ENCODE measurements around the gene NDUFB10.

NDUFB10 gene

DNA sequence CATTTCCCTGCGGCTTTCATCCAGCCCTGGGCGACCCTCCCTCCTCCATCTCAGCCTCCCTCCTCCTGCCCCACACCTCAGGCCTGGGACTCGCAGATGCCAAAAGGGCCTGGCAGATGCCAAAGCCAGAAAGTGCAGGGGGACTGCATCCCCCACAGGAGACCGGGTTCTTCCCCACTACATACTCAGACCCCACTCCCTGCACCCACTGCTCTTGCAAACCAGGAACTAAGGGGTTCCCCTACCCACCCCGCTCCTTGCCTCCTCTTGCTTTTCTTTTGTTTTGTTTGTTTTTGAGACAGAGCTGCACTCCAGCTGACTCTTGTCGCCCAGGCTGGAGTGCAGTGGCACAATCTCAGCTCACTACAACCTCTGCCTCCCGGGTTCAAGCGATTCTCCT, 44.4 kb upstream of the NDUFB10 start:
- DNase-seq (ENCODE audit: low read depth, low spot score) = no peak
- Histone ChIP-seq H3K36me3 (ENCODE audit: insufficient read depth, insufficient read length, low read length) (no peaks in the 10 kb centered on the region), H3K9ac (ENCODE audit: insufficient read length, low read depth) (peak overlapping the region; percentile 24), H3K27me3 (ENCODE audit: insufficient read depth, insufficient read length) (peaks cover 32% of the 10 kb centered on the region), H3K9me3 (ENCODE audit: insufficient read depth, low read length) (no peaks in the 10 kb centered on the region), H3K4me3 (ENCODE audit: insufficient read length, low read depth) (no peak overlapping the region), H3K4me1 (ENCODE audit: insufficient read depth, insufficient read length) (peaks cover 45% of the 10 kb centered on the region)
- TF ChIP-seq YY1 (IDR thresholded peaks at IDR 0.05; ENCODE audit: insufficient read depth, insufficient read length) (no peak), ZNF274 (IDR thresholded peaks at IDR 0.05; ENCODE audit: low read depth, low read length) (no peak), SUZ12 (IDR thresholded peaks at IDR 0.05; ENCODE audit: extremely low read depth, insufficient read depth, insufficient read length) (no peak)

DNA sequence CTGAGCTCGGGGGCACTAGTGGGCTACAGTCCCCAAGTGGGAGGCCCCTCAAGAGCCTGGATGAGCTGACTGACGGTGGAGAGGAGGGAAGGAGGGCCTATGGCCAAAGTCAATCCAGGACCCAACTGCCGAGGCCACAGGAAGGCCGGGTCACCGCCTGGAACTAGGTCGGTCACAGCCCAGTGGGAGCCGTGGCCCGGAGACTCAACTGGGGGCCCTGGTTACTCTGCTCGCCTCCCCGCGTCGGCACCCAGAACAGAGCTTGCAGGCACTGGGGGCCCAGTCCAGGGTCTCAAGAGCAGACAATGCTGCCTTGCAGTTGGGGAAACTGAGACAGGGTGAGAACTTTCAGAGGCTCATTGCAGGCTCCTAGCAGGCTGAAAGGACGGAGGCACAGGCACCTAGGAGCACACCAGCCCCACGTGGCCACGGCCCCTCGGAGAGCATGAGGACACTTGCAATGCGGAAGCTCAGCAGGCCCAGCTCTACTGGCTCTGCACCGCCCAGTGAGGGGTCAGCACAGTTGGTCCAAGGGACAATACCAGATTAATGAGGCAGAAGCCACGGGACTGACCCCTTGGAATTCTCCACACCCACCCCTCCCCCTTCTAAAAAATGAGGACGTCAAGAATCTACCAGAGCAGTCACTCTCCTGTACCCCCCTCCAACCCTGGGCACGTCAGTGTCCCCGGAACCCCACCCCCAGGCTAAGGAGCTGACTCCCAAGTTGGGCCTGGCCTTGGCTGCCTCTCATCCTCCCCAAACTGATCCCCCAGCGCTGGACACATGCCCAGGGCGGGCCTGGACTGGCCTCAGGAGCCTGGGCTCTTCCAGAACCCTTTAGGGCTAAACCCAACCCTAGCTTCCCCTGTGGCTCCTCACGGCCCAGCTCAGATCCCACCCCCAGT, 43.4 kb upstream of the NDUFB10 start:
- Histone ChIP-seq H3K4me1 (ENCODE audit: insufficient read depth, insufficient read length) (peaks cover 46% of the 10 kb centered on the region), H3K4me3 (ENCODE audit: insufficient read length, low read depth) (no peak overlapping the region), H3K36me3 (ENCODE audit: insufficient read depth, insufficient read length, low read length) (no peaks in the 10 kb centered on the region), H3K9ac (ENCODE audit: insufficient read length, low read depth) (no peak overlapping the region), H3K27me3 (ENCODE audit: insufficient read depth, insufficient read length) (peaks cover 42% of the 10 kb centered on the region), H3K9me3 (ENCODE audit: insufficient read depth, low read length) (no peaks in the 10 kb centered on the region)
- TF ChIP-seq SUZ12 (IDR thresholded peaks at IDR 0.05; ENCODE audit: extremely low read depth, insufficient read depth, insufficient read length) = no peak
- no peak for TF ChIP-seq YY1 (IDR thresholded peaks at IDR 0.05; ENCODE audit: insufficient read depth, insufficient read length)
- no peak for TF ChIP-seq ZNF274 (IDR thresholded peaks at IDR 0.05; ENCODE audit: low read depth, low read length)
- DNase-seq (ENCODE audit: low read depth, low spot score) = no peak

DNA sequence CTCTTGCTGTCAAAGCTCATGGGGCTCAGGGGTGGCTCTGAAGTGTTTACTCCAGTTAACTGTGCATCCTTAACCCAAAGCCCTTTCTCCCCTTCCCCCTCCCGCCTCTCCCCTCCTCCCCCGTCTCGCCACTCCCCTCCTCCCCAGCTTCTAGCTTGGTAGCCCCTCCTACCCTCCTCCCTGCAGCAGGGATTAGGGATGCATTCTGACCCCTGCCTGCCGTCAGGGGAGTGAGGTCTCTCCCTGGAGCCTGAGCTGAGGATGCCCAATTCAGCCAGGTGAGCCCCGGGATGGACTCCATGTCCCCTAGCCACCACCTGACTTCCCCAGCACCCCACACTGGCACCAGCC, 42.7 kb upstream of the NDUFB10 start:
- Histone ChIP-seq H3K4me3 (ENCODE audit: insufficient read length, low read depth) (no peak overlapping the region), H3K27me3 (ENCODE audit: insufficient read depth, insufficient read length) (peaks cover 49% of the 10 kb centered on the region), H3K9ac (ENCODE audit: insufficient read length, low read depth) (no peak overlapping the region), H3K9me3 (ENCODE audit: insufficient read depth, low read length) (no peaks in the 10 kb centered on the region), H3K36me3 (ENCODE audit: insufficient read depth, insufficient read length, low read length) (no peaks in the 10 kb centered on the region), H3K4me1 (ENCODE audit: insufficient read depth, insufficient read length) (peaks cover 46% of the 10 kb centered on the region)
- TF ChIP-seq SUZ12 (IDR thresholded peaks at IDR 0.05; ENCODE audit: extremely low read depth, insufficient read depth, insufficient read length) = no peak
- TF ChIP-seq ZNF274 (IDR thresholded peaks at IDR 0.05; ENCODE audit: low read depth, low read length) = no peak
- TF ChIP-seq YY1 (IDR thresholded peaks at IDR 0.05; ENCODE audit: insufficient read depth, insufficient read length) = no peak
- DNase-seq (ENCODE audit: low read depth, low spot score) = no peak

DNA sequence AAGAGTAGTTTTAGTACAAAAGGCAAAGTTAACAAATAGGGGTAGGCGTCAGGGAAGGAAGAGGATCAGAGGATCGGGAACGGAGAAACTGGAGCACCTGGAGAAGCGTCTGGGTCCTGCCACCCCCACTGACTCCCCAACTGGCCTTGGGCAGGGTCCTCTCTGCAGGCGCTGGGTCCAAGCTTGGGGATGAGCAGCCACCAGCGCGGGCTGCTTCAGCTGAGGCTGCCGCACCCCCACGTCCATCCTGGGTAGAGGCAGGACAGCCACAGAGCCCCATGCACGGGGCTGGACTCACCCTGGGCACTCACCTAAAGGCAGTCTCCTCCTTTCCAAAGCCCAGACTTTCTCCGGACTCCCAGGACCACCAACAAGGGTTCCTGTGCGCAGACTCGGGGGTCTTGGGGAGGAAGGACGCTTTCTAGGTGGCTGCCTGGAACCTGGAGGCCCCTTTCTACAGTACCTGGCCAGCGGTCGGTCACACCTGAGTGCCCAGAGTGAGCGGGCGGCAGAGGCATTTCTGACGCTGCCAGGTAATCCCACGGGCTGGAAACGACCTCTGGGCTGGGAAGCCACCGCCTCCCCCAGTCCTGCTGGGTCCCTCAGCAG, 42.2 kb upstream of the NDUFB10 start:
- no peak overlapping the region for H3K4me3 ChIP-seq (ENCODE audit: insufficient read length, low read depth)
- H3K36me3 ChIP-seq (ENCODE audit: insufficient read depth, insufficient read length, low read length) = no peaks in the 10 kb centered on the region
- peak overlapping the region; percentile 74 for H3K9ac ChIP-seq (ENCODE audit: insufficient read length, low read depth)
- H3K27me3 ChIP-seq (ENCODE audit: insufficient read depth, insufficient read length) = peaks cover 51% of the 10 kb centered on the region
- H3K4me1 ChIP-seq (ENCODE audit: insufficient read depth, insufficient read length) = peaks cover 44% of the 10 kb centered on the region
- TF ChIP-seq ZNF274 (IDR thresholded peaks at IDR 0.05; ENCODE audit: low read depth, low read length) (no peak), YY1 (IDR thresholded peaks at IDR 0.05; ENCODE audit: insufficient read depth, insufficient read length) (no peak)
- DNase-seq (ENCODE audit: low read depth, low spot score) = no peak
- no peaks in the 10 kb centered on the region for H3K9me3 ChIP-seq (ENCODE audit: insufficient read depth, low read length)

DNA sequence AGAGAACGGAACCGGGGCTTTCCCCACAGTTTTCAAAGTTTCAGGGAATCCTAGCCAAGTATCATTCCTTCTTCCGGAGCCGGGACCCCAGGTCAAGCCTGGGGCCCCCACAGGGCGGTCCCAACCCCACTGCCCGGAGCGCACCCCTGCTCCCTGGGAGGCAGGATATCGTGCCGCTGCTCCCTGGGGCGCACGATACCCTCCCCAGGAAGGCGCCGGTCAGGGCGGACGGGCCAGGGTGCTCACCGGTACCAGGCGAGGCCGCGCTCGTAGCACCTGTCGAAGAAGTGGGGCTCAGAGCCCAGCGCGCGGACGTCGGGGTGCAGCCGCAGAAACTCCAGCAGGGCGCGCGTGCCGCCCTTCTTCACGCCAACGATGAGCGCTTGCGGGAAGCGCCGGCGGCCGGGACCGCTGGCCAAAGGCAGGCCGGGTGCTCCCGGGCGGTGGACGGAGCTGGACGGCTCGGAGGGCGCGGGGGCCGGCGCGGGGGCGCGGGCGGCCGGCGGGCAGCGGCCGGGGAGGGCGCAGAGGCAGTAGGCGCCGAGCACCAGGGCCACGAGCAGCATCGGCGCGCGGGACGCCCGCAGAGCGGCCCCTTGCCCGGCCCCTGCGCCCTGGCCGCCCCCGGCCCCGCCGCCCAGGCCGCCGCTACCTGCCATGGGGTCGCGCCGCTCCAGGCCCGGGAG, 41.5 kb upstream of the NDUFB10 start:
- no peak for DNase-seq (ENCODE audit: low read depth, low spot score)
- Histone ChIP-seq H3K4me3 (ENCODE audit: insufficient read length, low read depth) (peak overlapping the region; percentile 47), H3K4me1 (ENCODE audit: insufficient read depth, insufficient read length) (peaks cover 44% of the 10 kb centered on the region), H3K27me3 (ENCODE audit: insufficient read depth, insufficient read length) (peaks cover 56% of the 10 kb centered on the region), H3K9ac (ENCODE audit: insufficient read length, low read depth) (peak overlapping the region; percentile 74), H3K36me3 (ENCODE audit: insufficient read depth, insufficient read length, low read length) (no peaks in the 10 kb centered on the region), H3K9me3 (ENCODE audit: insufficient read depth, low read length) (no peaks in the 10 kb centered on the region)
- TF ChIP-seq SUZ12 (IDR thresholded peaks at IDR 0.05; ENCODE audit: extremely low read depth, insufficient read depth, insufficient read length) (peak; percentile 80), ZNF274 (IDR thresholded peaks at IDR 0.05; ENCODE audit: low read depth, low read length) (no peak), YY1 (IDR thresholded peaks at IDR 0.05; ENCODE audit: insufficient read depth, insufficient read length) (no peak)

DNA sequence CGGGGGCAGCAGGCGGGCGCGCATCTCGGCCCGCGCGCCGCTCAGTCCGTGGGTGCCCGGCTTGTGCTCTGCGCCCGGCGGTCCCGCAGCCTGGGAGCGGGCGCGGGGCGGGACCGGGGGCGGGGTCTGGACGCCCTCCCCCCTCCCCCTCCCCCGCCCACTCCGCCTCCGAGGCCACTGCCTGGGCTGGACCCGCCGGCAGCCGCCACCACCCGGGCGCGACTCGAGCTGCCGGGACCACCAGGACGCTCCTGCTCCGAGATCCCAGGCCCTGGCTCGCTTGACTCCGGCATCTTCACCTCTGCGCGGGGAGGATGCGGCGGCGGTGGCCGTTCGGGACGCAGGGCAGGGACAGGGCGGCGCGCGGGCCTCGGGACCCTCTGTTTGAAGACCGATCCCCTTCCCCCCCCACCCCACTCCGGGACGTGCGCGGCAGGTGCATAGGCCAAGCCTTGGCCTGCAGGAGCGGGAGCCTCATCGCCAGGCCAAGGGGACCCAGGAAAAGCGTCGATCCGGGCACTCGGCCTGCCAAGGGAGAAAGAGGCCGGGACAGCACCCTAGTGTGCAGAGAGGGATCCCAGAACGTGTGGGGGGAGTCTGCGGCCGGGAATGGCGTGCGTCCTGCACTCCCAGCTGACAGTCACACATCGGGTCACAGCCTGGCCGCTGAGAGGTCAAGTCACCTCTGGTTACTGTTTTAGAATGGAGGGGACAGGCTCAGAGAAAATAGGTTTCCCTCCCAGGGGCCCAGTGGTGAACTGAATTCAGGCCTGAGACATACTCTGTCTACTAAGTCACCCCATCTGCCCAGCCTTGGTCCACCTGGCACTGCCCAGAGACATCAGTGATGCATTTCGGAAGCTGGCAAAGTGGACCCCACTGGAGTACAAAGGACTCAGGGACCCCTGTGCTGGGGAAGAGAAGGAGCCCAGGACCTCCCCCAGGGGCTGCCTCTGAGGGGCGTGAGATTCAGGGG, 40.7 kb upstream of the NDUFB10 start, which contains the start of gene HS3ST6:
Gene HS3ST6 (minus strand): TSS at position 65 of the 976 bp plus-strand sequence. CDS start 92 bp downstream, outside the sequence.
- DNase-seq (ENCODE audit: low read depth, low spot score) = no peak
- no peaks in the 10 kb centered on the region for H3K36me3 ChIP-seq (ENCODE audit: insufficient read depth, insufficient read length, low read length)
- H3K9ac ChIP-seq (ENCODE audit: insufficient read length, low read depth) = peak within 1 kb of the TSS; percentile 74
- H3K27me3 ChIP-seq (ENCODE audit: insufficient read depth, insufficient read length) = peaks cover 63% of the 10 kb centered on the region
- H3K9me3 ChIP-seq (ENCODE audit: insufficient read depth, low read length) = no peaks in the 10 kb centered on the region
- TF ChIP-seq SUZ12 (IDR thresholded peaks at IDR 0.05; ENCODE audit: extremely low read depth, insufficient read depth, insufficient read length) (no peak), ZNF274 (IDR thresholded peaks at IDR 0.05; ENCODE audit: low read depth, low read length) (no peak), YY1 (IDR thresholded peaks at IDR 0.05; ENCODE audit: insufficient read depth, insufficient read length) (no peak)
- H3K4me3 ChIP-seq (ENCODE audit: insufficient read length, low read depth) = peak within 1 kb of the TSS; percentile 47
- peaks cover 47% of the 10 kb centered on the region for H3K4me1 ChIP-seq (ENCODE audit: insufficient read depth, insufficient read length)

All from NT2/D1 (cell line).